Activated CD4-positive, alpha-beta T cell treated with anti-CD3 and anti-CD28 coated beads, Interleukin-2, amount 10 ng/mL, durations not matched to agents 7 days and 5 days (primary cell): Measurements from ENCODE around the gene LCE4A. TPM values are rescaled to one million over a fixed set of nuclear protein-coding genes. Genes with fewer than 3 reads are reported as not detected.

ENCODE experiments used
- CTCF ChIA-PET: fragments of 350-600 bp; sonication (Branson Sonifier 250); formaldehyde crosslinking; loops from one replicate; lab custom pipeline; 2021; ENCODE audit warnings: antibody characterized with exemption; lab: Charles Lee
- POLR2A ChIA-PET: fragments of 350-600 bp; sonication (Branson Sonifier 250); formaldehyde crosslinking; loops from one replicate; lab custom pipeline; 2021; ENCODE audit warnings: antibody characterized with exemption; lab: Charles Lee
- DNase-seq: peaks from one replicate; pipeline ENCODE4 v3.0.0-alpha.2; 2020
- H3K27ac Mint-ChIP-seq: one replicate; pipeline ENCODE4 v1.8.0; 2021; ENCODE audit warnings: mild to moderate bottlenecking, moderate library complexity, mixed read lengths
- H3K27me3 Mint-ChIP-seq: one replicate; pipeline ENCODE4 v1.8.0; 2021; ENCODE audit warnings: mixed read lengths
- H3K36me3 Mint-ChIP-seq: one replicate; pipeline ENCODE4 v1.8.0; 2021; ENCODE audit warnings: low read depth, mixed read lengths
- H3K4me1 Mint-ChIP-seq: one replicate; pipeline ENCODE4 v1.8.0; 2021; ENCODE audit warnings: mixed read lengths
- H3K4me3 Mint-ChIP-seq: one replicate; pipeline ENCODE4 v1.8.0; 2021; ENCODE audit warnings: mild to moderate bottlenecking, moderate library complexity, mixed read lengths
- H3K9me3 Mint-ChIP-seq: one replicate; pipeline ENCODE4 v1.8.0; 2021; ENCODE audit warnings: mixed read lengths
- total RNA-seq, 2 experiments: library from RNA; stranded (reverse); gene quantifications; one replicate each; pipeline ENCODE4 v1.2.3, GENCODE V29; 2021

LCE4A gene
- total RNA-seq, 2 experiments from 2014 or later, result not detected

DNA sequence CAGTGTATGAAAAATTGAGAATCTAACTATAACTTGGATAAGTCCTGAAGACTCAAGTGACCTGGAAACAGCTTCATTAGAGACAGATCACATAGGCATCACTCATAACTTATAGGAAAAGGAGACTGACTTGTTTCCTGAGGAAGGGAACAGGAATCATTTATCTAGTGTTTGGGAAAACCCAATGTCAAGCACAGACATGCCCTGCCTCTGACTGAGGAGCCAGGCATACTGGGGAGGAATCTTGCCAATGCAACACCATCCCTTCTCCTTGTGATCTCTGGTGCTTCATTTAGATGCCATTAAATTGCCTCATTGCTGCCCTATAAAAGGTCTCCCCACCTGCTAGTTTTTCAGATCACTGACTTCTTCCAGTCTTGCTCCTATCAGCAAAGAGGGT lies 10.3 kb downstream of the LCE4A start:
- Mint-ChIP-seq H3K4me1 (no peaks in the 10 kb centered on the region), H3K27ac (no peak overlapping the region), H3K27me3 (peaks cover 5% of the 10 kb centered on the region), H3K4me3 (no peak overlapping the region), H3K36me3 (no peaks in the 10 kb centered on the region), H3K9me3 (no peaks in the 10 kb centered on the region)
- no peak for DNase-seq
- ChIA-PET CTCF (no interaction called here), POLR2A (no interaction called here)

DNA sequence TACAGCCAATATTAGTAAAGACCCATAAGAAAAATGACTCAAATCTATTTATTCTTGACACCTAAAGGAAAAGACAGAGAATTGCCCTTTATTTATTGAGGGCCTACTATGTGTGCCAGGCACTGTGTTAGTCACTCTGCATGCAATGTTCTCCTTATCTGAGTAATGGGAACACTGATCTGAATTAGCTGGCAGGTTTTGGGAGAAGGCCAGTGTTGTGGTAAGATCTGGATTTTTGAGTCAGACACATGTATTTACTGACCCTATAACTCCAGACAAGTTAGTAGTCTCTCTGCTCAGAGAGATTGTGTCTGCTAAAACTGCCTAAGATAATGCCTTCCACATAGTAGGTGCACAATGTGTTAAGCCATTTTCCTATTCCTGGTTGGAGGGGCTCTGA lies 17.3 kb downstream of the LCE4A start:
- no peaks in the 10 kb centered on the region for H3K4me1 Mint-ChIP-seq
- POLR2A ChIA-PET, result no interaction called here
- H3K27ac Mint-ChIP-seq, result no peak overlapping the region
- H3K36me3 Mint-ChIP-seq, result no peaks in the 10 kb centered on the region
- no peak for DNase-seq
- peaks cover 3% of the 10 kb centered on the region for H3K27me3 Mint-ChIP-seq
- CTCF ChIA-PET, result no interaction called here
- no peak overlapping the region for H3K4me3 Mint-ChIP-seq
- H3K9me3 Mint-ChIP-seq, result no peaks in the 10 kb centered on the region

GRCh38 chr1:152728986-152729385 lies 21.0 kb downstream of the LCE4A start:
- Mint-ChIP-seq H3K4me1 (no peaks in the 10 kb centered on the region), H3K36me3 (no peaks in the 10 kb centered on the region), H3K27me3 (no peaks in the 10 kb centered on the region), H3K27ac (no peak overlapping the region), H3K9me3 (no peaks in the 10 kb centered on the region), H3K4me3 (no peak overlapping the region)
- ChIA-PET CTCF (no interaction called here), POLR2A (no interaction called here)
- DNase-seq, result no peak

GRCh38 chr1:152735648-152736047 lies 27.7 kb downstream of the LCE4A start:
- H3K4me1 Mint-ChIP-seq, result no peaks in the 10 kb centered on the region
- no peaks in the 10 kb centered on the region for H3K9me3 Mint-ChIP-seq
- CTCF ChIA-PET, result no interaction called here
- no peak overlapping the region for H3K27ac Mint-ChIP-seq
- H3K36me3 Mint-ChIP-seq, result no peaks in the 10 kb centered on the region
- POLR2A ChIA-PET, result no interaction called here
- H3K4me3 Mint-ChIP-seq, result no peak overlapping the region
- H3K27me3 Mint-ChIP-seq, result peaks cover 13% of the 10 kb centered on the region
- DNase-seq, result no peak

- no peak for DNase-seq
- ChIA-PET POLR2A (no interaction called here), CTCF (no interaction called here)
- Mint-ChIP-seq H3K27ac (no peak overlapping the region), H3K9me3 (no peaks in the 10 kb centered on the region), H3K4me1 (no peaks in the 10 kb centered on the region), H3K27me3 (peaks cover 24% of the 10 kb centered on the region), H3K4me3 (no peak overlapping the region), H3K36me3 (no peaks in the 10 kb centered on the region)
Observed at GRCh38 chr1:152737997-152738396, 30.0 kb downstream of the LCE4A start.

GRCh38 chr1:152739841-152740240 lies 31.9 kb downstream of the LCE4A start:
- DNase-seq, result no peak
- Mint-ChIP-seq H3K36me3 (no peaks in the 10 kb centered on the region), H3K4me1 (no peaks in the 10 kb centered on the region), H3K27ac (no peak overlapping the region), H3K4me3 (no peak overlapping the region), H3K9me3 (no peaks in the 10 kb centered on the region), H3K27me3 (peaks cover 24% of the 10 kb centered on the region)
- POLR2A ChIA-PET, result no interaction called here
- CTCF ChIA-PET, result no interaction called here

DNA sequence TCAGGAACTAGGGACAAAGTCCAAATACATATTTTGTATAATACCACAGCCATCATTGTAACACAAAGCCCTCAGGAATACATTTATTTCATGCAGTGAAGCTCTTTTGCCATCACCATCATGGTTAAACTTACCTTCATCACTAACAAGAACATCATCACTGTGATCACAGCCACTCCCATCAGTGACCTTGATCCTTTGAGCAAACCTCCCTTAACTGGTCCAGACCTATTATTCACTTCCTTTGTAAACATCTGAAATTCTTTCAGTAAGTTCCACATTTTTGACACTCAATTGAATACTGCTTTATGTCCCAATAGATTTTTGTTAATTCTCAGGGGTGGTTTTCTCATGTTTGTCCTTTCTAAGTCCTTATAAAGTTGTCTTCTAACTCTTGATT lies 33.7 kb downstream of the LCE4A start:
- no peak overlapping the region for H3K27ac Mint-ChIP-seq
- H3K4me3 Mint-ChIP-seq, result no peak overlapping the region
- no peaks in the 10 kb centered on the region for H3K9me3 Mint-ChIP-seq
- CTCF ChIA-PET, result no interaction called here
- H3K36me3 Mint-ChIP-seq, result no peaks in the 10 kb centered on the region
- H3K27me3 Mint-ChIP-seq, result peaks cover 17% of the 10 kb centered on the region
- no peak for DNase-seq
- POLR2A ChIA-PET, result no interaction called here
- H3K4me1 Mint-ChIP-seq, result no peaks in the 10 kb centered on the region

GRCh38 chr1:152743371-152744145 lies 35.6 kb downstream of the LCE4A start:
- Mint-ChIP-seq H3K4me3 (no peak overlapping the region), H3K4me1 (no peaks in the 10 kb centered on the region), H3K9me3 (no peaks in the 10 kb centered on the region), H3K27me3 (peaks cover 22% of the 10 kb centered on the region), H3K36me3 (no peaks in the 10 kb centered on the region), H3K27ac (no peak overlapping the region)
- POLR2A ChIA-PET, result no interaction called here
- no peak for DNase-seq
- CTCF ChIA-PET, result no interaction called here

- no peaks in the 10 kb centered on the region for H3K36me3 Mint-ChIP-seq
- no peak overlapping the region for H3K4me3 Mint-ChIP-seq
- no peak for DNase-seq
- ChIA-PET CTCF (no interaction called here), POLR2A (no interaction called here)
- peaks cover 22% of the 10 kb centered on the region for H3K27me3 Mint-ChIP-seq
- no peaks in the 10 kb centered on the region for H3K4me1 Mint-ChIP-seq
- H3K9me3 Mint-ChIP-seq, result no peaks in the 10 kb centered on the region
- H3K27ac Mint-ChIP-seq, result no peak overlapping the region
Observed at GRCh38 chr1:152745289-152745704, 37.3 kb downstream of the LCE4A start.

DNA sequence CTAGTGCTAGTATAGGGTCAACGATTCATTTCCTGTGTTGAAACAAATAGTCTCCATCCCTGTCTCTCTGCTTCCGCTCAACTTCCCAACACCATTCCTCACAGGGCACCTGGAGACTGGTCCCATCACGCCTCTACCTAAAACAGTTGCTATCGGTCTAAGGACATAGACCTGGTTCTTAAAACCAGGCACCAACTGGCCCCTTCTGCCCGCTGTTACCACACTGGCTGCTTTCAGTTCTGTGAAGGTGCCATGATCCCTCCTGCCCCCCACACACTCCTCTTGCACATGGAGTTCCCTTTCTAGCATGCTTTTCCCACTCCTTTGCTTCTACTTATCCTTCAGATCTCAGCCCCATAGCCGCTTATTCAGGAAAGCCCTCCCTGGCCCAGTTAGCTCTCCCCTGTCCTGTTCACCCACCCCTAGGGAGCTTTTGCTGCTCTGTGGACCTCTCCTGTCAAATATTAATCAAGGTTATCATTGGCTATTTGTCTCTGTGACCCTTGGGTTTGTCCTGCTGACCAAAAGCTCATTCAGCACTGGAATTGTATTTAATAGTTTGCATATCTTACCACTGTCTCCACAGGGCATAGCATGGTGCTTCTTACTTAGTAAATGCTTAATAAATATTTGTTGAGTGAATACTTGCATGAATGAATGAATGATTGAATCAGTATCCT lies 37.9 kb downstream of the LCE4A start:
- DNase-seq, result no peak
- ChIA-PET CTCF (no interaction called here), POLR2A (no interaction called here)
- no peaks in the 10 kb centered on the region for H3K9me3 Mint-ChIP-seq
- H3K36me3 Mint-ChIP-seq, result no peaks in the 10 kb centered on the region
- H3K27ac Mint-ChIP-seq, result no peak overlapping the region
- H3K4me3 Mint-ChIP-seq, result no peak overlapping the region
- no peaks in the 10 kb centered on the region for H3K4me1 Mint-ChIP-seq
- H3K27me3 Mint-ChIP-seq, result peaks cover 24% of the 10 kb centered on the region

- ChIA-PET POLR2A (no interaction called here), CTCF (no interaction called here)
- Mint-ChIP-seq H3K9me3 (no peaks in the 10 kb centered on the region), H3K27ac (no peak overlapping the region), H3K27me3 (peaks cover 23% of the 10 kb centered on the region), H3K4me3 (no peak overlapping the region), H3K36me3 (no peaks in the 10 kb centered on the region), H3K4me1 (no peaks in the 10 kb centered on the region)
- DNase-seq, result no peak
Observed at GRCh38 chr1:152747831-152748230, 39.9 kb downstream of the LCE4A start.

GRCh38 chr1:152752225-152752624 lies 44.3 kb downstream of the LCE4A start:
- POLR2A ChIA-PET, result no interaction called here

DNA sequence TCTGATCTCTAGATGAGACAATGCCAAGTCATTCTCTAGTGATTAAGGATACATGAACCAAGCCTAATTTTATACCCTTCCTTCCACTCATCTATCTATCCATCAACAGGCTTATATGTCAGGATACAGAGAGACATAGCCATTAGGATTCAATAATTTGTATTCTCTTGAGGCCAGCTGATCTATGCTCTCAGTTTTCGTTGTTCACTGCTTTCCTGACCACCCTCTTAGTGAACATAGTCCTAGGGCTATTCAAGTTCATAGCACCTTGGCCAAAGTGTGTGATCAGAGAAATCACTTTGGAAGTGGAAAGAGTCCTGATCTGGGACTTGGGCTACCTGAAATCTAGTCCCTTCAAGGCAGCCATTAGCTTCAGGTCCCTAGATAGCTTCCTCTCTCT lies 45.6 kb downstream of the LCE4A start:
- H3K27me3 Mint-ChIP-seq, result peaks cover 26% of the 10 kb centered on the region
- H3K36me3 Mint-ChIP-seq, result no peaks in the 10 kb centered on the region
- H3K27ac Mint-ChIP-seq, result no peak overlapping the region
- H3K4me1 Mint-ChIP-seq, result no peaks in the 10 kb centered on the region
- ChIA-PET POLR2A (no interaction called here), CTCF (no interaction called here)
- no peak overlapping the region for H3K4me3 Mint-ChIP-seq
- no peaks in the 10 kb centered on the region for H3K9me3 Mint-ChIP-seq
- no peak for DNase-seq

More at GRCh38 chr1:152752225-152752624, 44.3 kb downstream of the LCE4A start:
- no peaks in the 10 kb centered on the region for H3K36me3 Mint-ChIP-seq
- H3K4me3 Mint-ChIP-seq, result no peak overlapping the region
- H3K27ac Mint-ChIP-seq, result no peak overlapping the region
- H3K27me3 Mint-ChIP-seq, result peaks cover 29% of the 10 kb centered on the region
- H3K4me1 Mint-ChIP-seq, result no peaks in the 10 kb centered on the region
- DNase-seq, result no peak
- H3K9me3 Mint-ChIP-seq, result no peaks in the 10 kb centered on the region
- CTCF ChIA-PET, result no interaction called here
